GM06990 (cell line): ENCODE results near the gene PRKCB.

Source experiments
- DNase-seq: peaks from one replicate; pipeline ENCODE4 v3.0.0-alpha.2; 2011; ENCODE audit not compliant: insufficient read length; ENCODE audit errors: extremely low read depth
- H3K27me3 ChIP-seq: replicated peaks from 2 replicates; pipeline ENCODE4 v1.6.0; 2011; ENCODE audit warnings: low read length; ENCODE audit not compliant: control insufficient read depth, insufficient read depth
- H3K36me3 ChIP-seq: 2 replicates; pipeline ENCODE4 v1.5.1; 2011; ENCODE audit warnings: low read length; ENCODE audit not compliant: control insufficient read depth, insufficient read depth
- H3K4me3 ChIP-seq: replicated peaks from 2 replicates; pipeline ENCODE4 v1.5.1; 2011; ENCODE audit warnings: low read depth, mild to moderate bottlenecking, control low read depth, low read length
- CTCF ChIP-seq: IDR thresholded peaks from 2 replicates; pipeline ENCODE4 v1.5.1; 2011; ENCODE audit warnings: low read length, control low read depth, mild to moderate bottlenecking, inconsistent platforms; ENCODE audit not compliant: insufficient read depth, poor library complexity, severe bottlenecking

The PRKCB gene

GRCh38 chr16:24204150-24204665 lies 368.4 kb downstream of the PRKCB start:
- no peak for DNase-seq
- Histone ChIP-seq H3K27me3 (no peaks in the 10 kb centered on the region), H3K4me3 (no peak overlapping the region), H3K36me3 (peaks cover 21% of the 10 kb centered on the region)
- TF ChIP-seq CTCF: no peak

- Histone ChIP-seq H3K36me3 (peaks cover 18% of the 10 kb centered on the region), H3K4me3 (no peak overlapping the region)
- TF ChIP-seq CTCF: no peak
Measured at GRCh38 chr16:24206926-24207325, 371.1 kb downstream of the PRKCB start.

GRCh38 chr16:24208710-24209109 lies 372.9 kb downstream of the PRKCB start:
- no peak for DNase-seq
- Histone ChIP-seq H3K4me3 (no peak overlapping the region), H3K27me3 (no peaks in the 10 kb centered on the region), H3K36me3 (peaks cover 22% of the 10 kb centered on the region)
- TF ChIP-seq CTCF: no peak

More at GRCh38 chr16:24206926-24207325, 371.1 kb downstream of the PRKCB start:
- H3K27me3 ChIP-seq: no peaks in the 10 kb centered on the region
- no peak for DNase-seq

GRCh38 chr16:24214992-24215391 lies 379.2 kb downstream of the PRKCB start:
- H3K27me3 ChIP-seq: no peaks in the 10 kb centered on the region
- H3K36me3 ChIP-seq: peaks cover 14% of the 10 kb centered on the region
- DNase-seq: no peak
- H3K4me3 ChIP-seq: no peak overlapping the region
- no peak for TF ChIP-seq CTCF

GRCh38 chr16:24216961-24217360 lies 381.2 kb downstream of the PRKCB start:
- Histone ChIP-seq H3K27me3 (no peaks in the 10 kb centered on the region), H3K4me3 (no peak overlapping the region), H3K36me3 (peaks cover 11% of the 10 kb centered on the region)
- no peak for TF ChIP-seq CTCF
- DNase-seq: no peak

GRCh38 chr16:24217461-24217860 lies 381.7 kb downstream of the PRKCB start:
- no peak for TF ChIP-seq CTCF
- H3K36me3 ChIP-seq: peaks cover 13% of the 10 kb centered on the region
- DNase-seq: no peak
- H3K27me3 ChIP-seq: no peaks in the 10 kb centered on the region
- H3K4me3 ChIP-seq: no peak overlapping the region
